Left cardiac atrium (tissue), 4 donors: ENCODE results near the gene SRGAP3. TPM values are rescaled to one million over a fixed set of nuclear protein-coding genes. Genes with fewer than 3 reads are reported as not detected.

Experiments
- ATAC-seq, 2 donors: fragments of 200-7000 bp; cut with Tn5 transposase; one replicate each; pipeline ENCODE4 v1.9.1; 2020; ENCODE audit warnings: mild to moderate bottlenecking in 2 of 2, moderate library complexity in 2 of 2
- DNase-seq: peaks from one replicate; pipeline ENCODE4 v3.0.0-alpha.2; 2020
- intact Hi-C, 2 donors: fragments of 100-400 bp; cut with DNase I; formaldehyde crosslinking; loops; one replicate each; pipeline versions ENCODE4 v1.14.1 to v1.15.1; 2022 to 2023
- total RNA-seq, 2 donors: library from RNA; stranded (reverse); fragmentation: NEBNext Ultra II Directional; extraction: Animal tissue kit (Norgen Biotek cat#: 25700); gene quantifications; one replicate each; pipeline ENCODE4 v1.2.1, GENCODE V29; 2021
- donor health status: DM: no; HTN: yes; CAD: no.
- donor health status: DM: no; HTN: yes; CAD: no; lungs with severe emphysema.
- donor health status: DM: yes; HTN: yes; CAD: no.
- donor health status: Dilated cardiomyopathy.

Gene SRGAP3
- total RNA-seq, 2 donors from 2014 or later = 2.5 to 3.6 TPM

- intact Hi-C loops = no loop called here
Measured at GRCh38 chr3:9020426-9020825, 229.0 kb downstream of the SRGAP3 start.

DNA sequence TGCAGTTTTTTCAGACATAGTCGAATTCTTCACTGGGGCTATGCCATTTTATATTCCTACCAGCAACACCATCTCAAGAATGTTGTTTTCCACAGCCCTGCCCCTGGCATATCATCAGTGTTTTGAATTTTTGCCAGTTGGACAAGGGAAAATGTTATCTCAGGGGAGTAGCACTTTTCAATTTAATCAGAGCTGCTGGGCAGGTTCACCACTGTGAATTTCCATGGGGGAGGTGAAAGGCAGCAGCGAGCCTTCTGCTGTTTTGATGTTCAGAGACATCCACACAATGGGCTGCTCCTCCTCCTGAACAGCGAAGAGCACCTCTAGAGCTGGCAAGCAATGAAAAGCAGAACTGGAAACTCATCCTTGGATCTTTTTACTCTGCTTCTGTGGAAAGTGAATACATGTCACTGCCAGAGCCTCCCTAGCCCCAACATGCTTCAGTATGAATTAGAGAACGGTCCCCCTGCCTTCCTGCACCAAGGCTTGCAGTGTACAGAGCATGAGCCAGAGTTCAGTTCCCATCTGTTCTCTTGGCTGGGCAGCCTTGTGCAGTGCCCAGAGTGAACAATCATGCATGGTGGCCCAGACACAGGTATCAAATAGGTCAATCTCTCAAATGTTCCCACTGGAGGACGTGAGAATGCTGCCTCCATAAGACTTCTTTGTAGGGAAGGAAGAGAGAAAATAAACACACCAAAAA, 230.0 kb downstream of the SRGAP3 start:
- intact Hi-C loops = no loop called here
- peak; percentile 25 to 86 for ATAC-seq
- DNase-seq = no peak

More at GRCh38 chr3:9020426-9020825, 229.0 kb downstream of the SRGAP3 start:
- DNase-seq = no peak
- no peak for ATAC-seq

GRCh38 chr3:9015250-9015649, 234.2 kb downstream of the SRGAP3 start:
- DNase-seq (no peak), ATAC-seq (no peak)
- intact Hi-C loops = no loop called here

- no peak for ATAC-seq
- intact Hi-C loops = no loop called here
- DNase-seq = no peak
Measured at GRCh38 chr3:9013782-9014563, 235.5 kb downstream of the SRGAP3 start.

GRCh38 chr3:9012521-9012920, 236.9 kb downstream of the SRGAP3 start:
- DNase-seq (no peak), ATAC-seq (no peak)
- intact Hi-C loops = no loop called here

GRCh38 chr3:9009976-9010545, 239.4 kb downstream of the SRGAP3 start:
- DNase-seq = no peak
- ATAC-seq = no peak
- intact Hi-C loops = no loop called here

DNA sequence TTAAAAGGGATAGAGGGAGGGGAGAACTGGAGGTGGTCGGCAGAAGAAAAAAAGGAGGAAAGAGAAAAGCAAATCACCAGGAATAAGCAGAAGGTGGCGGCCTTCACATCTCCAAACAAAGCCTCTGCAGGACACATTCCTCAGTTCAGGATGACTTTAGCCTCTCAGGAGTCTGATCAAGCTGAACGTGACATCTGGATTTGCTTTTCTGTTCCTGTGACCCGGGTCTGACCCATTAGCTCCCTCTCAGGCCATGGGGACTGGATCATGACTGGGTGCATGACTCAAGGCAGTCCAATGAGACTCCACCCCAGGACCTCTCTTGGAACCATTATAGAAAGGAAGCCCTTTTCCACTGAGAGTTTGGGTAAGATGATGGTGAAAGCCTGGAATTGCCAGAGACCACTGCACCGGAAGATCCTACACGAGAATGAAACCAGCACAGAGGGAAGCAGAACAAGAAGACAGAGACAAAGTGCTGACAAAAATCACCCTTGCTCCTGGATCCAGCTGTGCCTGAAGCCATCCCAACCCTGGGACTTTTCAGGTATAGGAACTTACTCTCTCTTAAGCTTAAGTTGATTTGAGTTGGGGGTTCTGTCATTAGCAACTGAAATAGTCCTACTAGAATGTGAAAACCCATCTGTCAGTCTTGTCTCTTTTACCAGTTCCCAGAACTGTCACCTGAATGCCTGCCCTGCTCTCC, 240.7 kb downstream of the SRGAP3 start:
- intact Hi-C loops = no loop called here
- no peak for ATAC-seq
- DNase-seq = no peak

- ATAC-seq = no peak
- intact Hi-C loops = no loop called here
- no peak for DNase-seq
Measured at GRCh38 chr3:9007928-9008327, 241.5 kb downstream of the SRGAP3 start.

GRCh38 chr3:9007213-9007612, 242.2 kb downstream of the SRGAP3 start:
- DNase-seq (no peak), ATAC-seq (no peak)
- intact Hi-C loops = no loop called here

DNA sequence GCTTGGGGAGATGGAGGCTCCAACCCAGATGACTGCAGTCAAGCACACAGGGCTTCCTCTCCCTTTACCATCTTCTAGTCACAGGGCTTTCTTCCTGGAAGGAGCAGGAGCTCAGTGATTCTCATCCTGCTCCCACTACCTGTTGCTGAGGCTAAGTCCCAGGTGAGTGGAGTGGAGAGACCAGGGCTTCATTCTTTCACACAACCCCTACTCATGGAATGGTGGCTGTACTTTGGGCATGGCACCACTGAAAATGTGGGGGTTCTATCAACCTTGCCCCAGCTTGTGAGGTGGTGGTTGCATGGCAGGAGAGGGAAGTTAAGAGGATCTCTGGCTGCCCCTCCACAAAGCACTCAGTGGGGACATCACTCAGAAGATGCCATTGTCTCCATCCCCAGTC, 249.4 kb downstream of the SRGAP3 start:
- ATAC-seq (no peak), DNase-seq (no peak)
- intact Hi-C loops = no loop called here

DNA sequence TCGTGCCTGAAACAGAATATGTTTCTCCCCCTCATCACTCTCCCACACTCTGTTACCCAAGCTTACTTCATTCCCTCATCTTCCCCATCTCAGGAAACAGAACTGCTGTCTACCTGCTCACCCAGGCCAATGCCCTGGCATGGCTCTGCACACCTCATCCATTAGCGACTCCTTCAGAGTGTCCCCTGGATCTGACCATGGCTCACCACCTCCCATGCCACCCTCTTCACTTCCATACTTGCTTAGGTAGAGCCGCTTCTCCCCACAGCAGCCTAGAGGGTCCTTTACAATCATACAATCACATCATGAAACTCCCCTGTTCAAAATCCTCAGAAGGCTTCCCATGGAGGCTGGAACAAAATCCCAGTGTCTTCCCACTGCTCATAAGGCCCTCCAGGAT, 252.3 kb downstream of the SRGAP3 start:
- no peak for DNase-seq
- no peak for ATAC-seq
- intact Hi-C loops = no loop called here

- DNase-seq (peak; percentile 47), ATAC-seq (peak; percentile 80 to 93)
- intact Hi-C loops = no loop called here
Measured at GRCh38 chr3:8996681-8997121, 252.7 kb downstream of the SRGAP3 start.

DNA sequence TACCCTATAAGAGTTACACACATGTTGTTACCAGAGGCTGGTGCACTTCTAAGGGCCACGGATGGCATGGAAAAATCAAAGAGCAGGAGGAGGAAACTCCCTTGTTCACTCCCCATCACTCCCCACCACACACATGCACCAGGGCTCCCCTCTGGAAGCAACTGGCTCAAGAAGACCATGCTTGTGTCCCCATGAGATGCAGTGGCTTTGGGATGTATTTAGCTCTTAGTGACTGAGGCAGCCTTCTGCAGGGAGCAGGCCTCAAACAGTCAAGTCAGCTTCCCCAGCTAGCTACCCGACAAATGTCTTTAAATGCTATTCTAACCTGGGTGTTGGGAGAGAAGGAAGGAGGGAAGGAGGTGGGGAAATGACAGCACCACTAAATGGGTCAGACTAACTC, 253.2 kb downstream of the SRGAP3 start:
- no peak for DNase-seq
- no peak for ATAC-seq
- intact Hi-C loops = no loop called here

DNA sequence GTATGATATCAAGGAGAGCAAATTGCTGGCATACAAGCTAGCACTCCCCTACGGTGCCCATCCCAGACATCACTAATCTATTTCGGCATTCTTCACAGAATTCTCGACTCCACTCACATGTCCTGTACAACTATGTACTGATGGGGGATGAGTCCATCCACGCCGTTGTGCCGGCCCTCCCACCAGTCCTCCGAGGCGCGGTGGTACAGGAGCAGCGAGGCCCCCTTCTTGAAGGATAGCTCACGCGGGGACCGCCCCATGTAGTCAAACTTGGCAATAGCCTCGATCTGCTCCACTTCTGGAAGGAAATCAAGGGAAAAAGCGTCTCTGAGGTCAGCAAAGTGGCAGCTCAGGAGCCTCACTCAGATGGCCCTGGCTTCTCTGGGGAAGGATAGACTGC, 255.2 kb downstream of the SRGAP3 start:
- DNase-seq = no peak
- ATAC-seq = no peak
- intact Hi-C loops = loop anchor here in 1 of 2 donors (5.0 kb wide), 1 partner anchor 73 kb away; no protein-coding TSS in a partner anchor

- intact Hi-C loops = loop anchor here in 1 of 2 donors (5.0 kb wide), 1 partner anchor 74 kb away; no protein-coding TSS in a partner anchor
- no peak for DNase-seq
- no peak for ATAC-seq
Measured at GRCh38 chr3:8993331-8993730, 256.1 kb downstream of the SRGAP3 start.

GRCh38 chr3:8992854-8993253, 256.6 kb downstream of the SRGAP3 start:
- intact Hi-C loops = loop anchor here in 1 of 2 donors (5.0 kb wide), 1 partner anchor 74 kb away; no protein-coding TSS in a partner anchor

DNA sequence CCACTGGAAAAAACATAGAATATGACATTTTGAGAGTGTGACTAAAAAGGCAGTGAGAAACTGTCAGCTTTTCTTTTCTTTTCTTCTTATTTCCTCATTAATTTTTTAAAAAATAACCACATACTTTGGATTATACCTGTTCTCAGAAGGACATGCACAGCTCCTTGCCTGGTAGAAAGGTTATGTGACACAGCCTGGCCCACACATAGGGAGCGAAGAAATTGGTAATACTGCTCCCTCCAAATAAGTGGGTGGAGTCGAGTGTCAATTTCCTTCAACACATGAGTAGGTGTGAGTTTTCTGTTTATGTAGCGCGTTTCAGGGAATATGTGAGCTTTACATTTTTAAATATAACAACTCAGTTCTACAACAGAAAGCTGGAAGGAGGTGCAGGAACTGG, 257.2 kb downstream of the SRGAP3 start:
- intact Hi-C loops = loop anchor here in 1 of 2 donors (5.0 kb wide), 1 partner anchor 75 kb away; no protein-coding TSS in a partner anchor
- DNase-seq (no peak), ATAC-seq (no peak)

More at GRCh38 chr3:8992854-8993253, 256.6 kb downstream of the SRGAP3 start:
- DNase-seq (no peak), ATAC-seq (no peak)

DNA sequence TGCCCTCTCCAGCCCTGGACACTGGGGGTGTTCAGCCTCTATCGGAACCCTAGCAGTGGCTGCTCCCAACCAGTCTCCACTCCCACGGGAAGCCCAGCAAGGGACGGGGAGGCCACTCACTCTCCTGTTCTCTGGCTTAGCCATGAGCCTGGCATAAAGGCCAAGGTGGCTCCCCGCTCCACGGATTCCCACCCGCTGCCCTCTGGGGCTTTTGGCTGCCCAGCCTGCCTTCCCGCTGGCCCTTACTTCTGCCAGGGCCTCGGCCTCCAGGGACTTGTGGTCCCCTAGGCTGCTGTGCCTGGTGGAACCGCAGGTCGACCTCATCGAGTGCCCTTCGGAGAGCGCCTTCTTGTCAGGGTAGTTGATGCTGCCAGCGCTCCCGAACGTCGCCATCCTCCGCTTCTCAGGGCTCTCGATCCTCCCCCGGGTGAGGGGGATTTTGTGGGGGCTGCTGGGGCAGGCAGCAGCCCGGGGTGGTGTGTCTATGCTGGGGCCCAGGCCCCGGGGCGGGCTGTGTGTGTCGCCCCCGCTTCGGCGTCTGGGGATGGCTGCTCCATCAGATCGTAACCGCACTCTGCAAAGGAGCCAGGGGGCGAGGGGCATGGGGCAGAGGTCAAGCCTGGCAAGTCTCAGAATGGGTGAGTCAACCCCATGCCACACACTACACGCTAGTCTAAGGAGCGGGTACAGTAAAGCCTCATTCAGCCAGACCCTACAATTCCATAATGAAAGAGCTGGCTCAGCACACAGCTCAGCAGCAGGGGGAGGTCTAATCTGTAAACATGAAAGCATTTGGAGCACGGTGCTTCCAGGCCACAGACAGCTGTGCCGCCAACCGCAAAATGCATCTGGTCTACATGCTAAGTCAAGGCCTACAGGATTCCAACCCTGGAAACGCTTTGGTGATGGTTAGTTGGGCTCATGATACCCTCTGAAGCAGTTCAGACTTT, 258.9 kb downstream of the SRGAP3 start:
- intact Hi-C loops = loop anchor here in 1 of 2 donors (5.0 kb wide), 1 partner anchor 77 kb away; no protein-coding TSS in a partner anchor
- DNase-seq (no peak), ATAC-seq (no peak)
